Panc1 (cell line): Measurements from ENCODE around the gene CTR9. TPM values are rescaled to one million over a fixed set of nuclear protein-coding genes. Genes with fewer than 3 reads are reported as not detected.

Experiments
- ATAC-seq: fragments of 200-7000 bp; cut with Tn5 transposase; 2 replicates; pipeline ENCODE4 v1.9.1; 2020; ENCODE audit warnings: mild to moderate bottlenecking, moderate library complexity
- BruUV-seq: library from RNA; stranded (reverse); fragments of 400-500 nt; replicated peaks from 2 replicates; lab custom pipeline; 2021; lab: Mats Ljungman, UMichigan
- CTCF ChIA-PET: fragments of 300-600 bp; sonication (Branson Sonifier 250); formaldehyde crosslinking; loops from one replicate; lab custom pipeline; 2022; ENCODE audit warnings: antibody characterized with exemption; lab: Charles Lee
- POLR2A ChIA-PET: fragments of 300-600 bp; sonication (Branson Sonifier 250); formaldehyde crosslinking; loops from one replicate; lab custom pipeline; 2022; ENCODE audit warnings: antibody characterized with exemption; lab: Charles Lee
- DNase-seq: peaks from one replicate; pipeline ENCODE4 v3.0.0-alpha.2; 2010; ENCODE audit warnings: low read depth, low spot score
- H3K27ac ChIP-seq: 2 replicates; pipeline ENCODE4 v1.5.1; 2011; ENCODE audit warnings: mild to moderate bottlenecking, low read length, inconsistent platforms
- H3K27me3 ChIP-seq: fragments of 200-500 bp; sonication (Bioruptor generic); 2 replicates; pipeline ENCODE4 v1.6.0; 2014; ENCODE audit warnings: low read length, inconsistent platforms; ENCODE audit not compliant: control insufficient read depth, insufficient read depth
- H3K36me3 ChIP-seq: fragments of 200-500 bp; sonication (Bioruptor generic); 2 replicates; pipeline ENCODE4 v1.5.1; 2014; ENCODE audit warnings: inconsistent platforms, mild to moderate bottlenecking, low read length, moderate library complexity; ENCODE audit not compliant: control insufficient read depth, insufficient read depth
- H3K4me1 ChIP-seq: 2 replicates; pipeline ENCODE4 v1.5.1; 2011; ENCODE audit warnings: inconsistent platforms, mild to moderate bottlenecking, low read length, moderate library complexity; ENCODE audit not compliant: control insufficient read depth, insufficient read depth
- H3K4me3 ChIP-seq, 2 experiments: 2 replicates each; pipeline ENCODE4 v1.5.1; 2011 to 2012; ENCODE audit warnings: low read depth in 2 of 2, low read length in 2 of 2, mild to moderate bottlenecking in 2 of 2, inconsistent platforms in 1 of 2, moderate library complexity in 1 of 2
- H3K9me3 ChIP-seq: fragments of 200-500 bp; sonication (Bioruptor generic); 2 replicates; pipeline ENCODE4 v1.5.1; 2014; ENCODE audit warnings: low read depth, mild to moderate bottlenecking, inconsistent platforms, low read length, moderate library complexity; ENCODE audit not compliant: control insufficient read depth, insufficient read depth
- POLR2AphosphoS5 ChIP-seq: IDR thresholded peaks from 2 replicates; pipeline ENCODE4 v1.6.1; 2012; ENCODE audit warnings: mild to moderate bottlenecking, low read depth, low read length, moderate library complexity
- SIN3A ChIP-seq: IDR thresholded peaks from 2 replicates; pipeline ENCODE4 v1.6.1; 2012; ENCODE audit warnings: low read depth, mild to moderate bottlenecking, low read length, moderate library complexity, borderline replicate concordance; ENCODE audit not compliant: insufficient read depth
- TCF7L2 ChIP-seq: IDR thresholded peaks from 2 replicates; pipeline ENCODE4 v1.6.1; 2011; ENCODE audit warnings: mild to moderate bottlenecking, low read depth, low read length, inconsistent platforms
- in situ Hi-C: cut with HindIII; loops from 2 replicates; pipeline ENCODE4 v1.10.0; 2016; ENCODE audit warnings: low sequenced_read_pairs, low pct_unique_long_range_greater_than_20kb
- intact Hi-C: fragments of 100-400 bp; cut with micrococcal nuclease; formaldehyde crosslinking; loops from one replicate; pipeline ENCODE4 v1.10.0; 2022; ENCODE audit not compliant: unreplicated experiment
- total RNA-seq: library from RNA; stranded (reverse); gene quantifications from one replicate; pipeline ENCODE4 v1.2.1, GENCODE V29; 2021; ENCODE audit not compliant: unreplicated experiment
- TF ChIP-seq, protein P1 (sequence below): fragments of 450-650 bp; IDR thresholded peaks from 2 replicates; pipeline ENCODE4 v1.5.1; 2017; ENCODE audit warnings: mild to moderate bottlenecking
- TF ChIP-seq, protein P2 (sequence below), 2 experiments: IDR thresholded peaks; 2 replicates each; pipeline ENCODE4 v1.6.1; 2011 to 2012; ENCODE audit warnings: low read depth in 2 of 2, control low read depth in 1 of 2, low read length in 1 of 2, mild to moderate bottlenecking in 1 of 2, moderate library complexity in 1 of 2; ENCODE audit not compliant: insufficient read depth in 1 of 2

The CTR9 gene
- total RNA-seq, 1 experiment from 2014 or later, result 60.1 TPM

GRCh38 chr11:10803676-10804075, 52.6 kb downstream of the CTR9 start:
- Histone ChIP-seq H3K4me3 (no peak overlapping the region), H3K9me3 (no peaks in the 10 kb centered on the region), H3K4me1 (peaks cover 57% of the 10 kb centered on the region), H3K27ac (peak overlapping the region; percentile 96), H3K27me3 (no peaks in the 10 kb centered on the region), H3K36me3 (peaks cover 89% of the 10 kb centered on the region)
- TSS peak; percentile 0 for BruUV-seq
- in situ Hi-C loops (no loop called here), intact Hi-C loops (no loop called here)
- TF ChIP-seq SIN3A, result no peak
- TF ChIP-seq POLR2AphosphoS5, result no peak
- TF ChIP-seq TCF7L2, result no peak
- TF ChIP-seq, protein P1, sequence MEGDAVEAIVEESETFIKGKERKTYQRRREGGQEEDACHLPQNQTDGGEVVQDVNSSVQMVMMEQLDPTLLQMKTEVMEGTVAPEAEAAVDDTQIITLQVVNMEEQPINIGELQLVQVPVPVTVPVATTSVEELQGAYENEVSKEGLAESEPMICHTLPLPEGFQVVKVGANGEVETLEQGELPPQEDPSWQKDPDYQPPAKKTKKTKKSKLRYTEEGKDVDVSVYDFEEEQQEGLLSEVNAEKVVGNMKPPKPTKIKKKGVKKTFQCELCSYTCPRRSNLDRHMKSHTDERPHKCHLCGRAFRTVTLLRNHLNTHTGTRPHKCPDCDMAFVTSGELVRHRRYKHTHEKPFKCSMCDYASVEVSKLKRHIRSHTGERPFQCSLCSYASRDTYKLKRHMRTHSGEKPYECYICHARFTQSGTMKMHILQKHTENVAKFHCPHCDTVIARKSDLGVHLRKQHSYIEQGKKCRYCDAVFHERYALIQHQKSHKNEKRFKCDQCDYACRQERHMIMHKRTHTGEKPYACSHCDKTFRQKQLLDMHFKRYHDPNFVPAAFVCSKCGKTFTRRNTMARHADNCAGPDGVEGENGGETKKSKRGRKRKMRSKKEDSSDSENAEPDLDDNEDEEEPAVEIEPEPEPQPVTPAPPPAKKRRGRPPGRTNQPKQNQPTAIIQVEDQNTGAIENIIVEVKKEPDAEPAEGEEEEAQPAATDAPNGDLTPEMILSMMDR, result no peak
- TF ChIP-seq, protein P2, sequence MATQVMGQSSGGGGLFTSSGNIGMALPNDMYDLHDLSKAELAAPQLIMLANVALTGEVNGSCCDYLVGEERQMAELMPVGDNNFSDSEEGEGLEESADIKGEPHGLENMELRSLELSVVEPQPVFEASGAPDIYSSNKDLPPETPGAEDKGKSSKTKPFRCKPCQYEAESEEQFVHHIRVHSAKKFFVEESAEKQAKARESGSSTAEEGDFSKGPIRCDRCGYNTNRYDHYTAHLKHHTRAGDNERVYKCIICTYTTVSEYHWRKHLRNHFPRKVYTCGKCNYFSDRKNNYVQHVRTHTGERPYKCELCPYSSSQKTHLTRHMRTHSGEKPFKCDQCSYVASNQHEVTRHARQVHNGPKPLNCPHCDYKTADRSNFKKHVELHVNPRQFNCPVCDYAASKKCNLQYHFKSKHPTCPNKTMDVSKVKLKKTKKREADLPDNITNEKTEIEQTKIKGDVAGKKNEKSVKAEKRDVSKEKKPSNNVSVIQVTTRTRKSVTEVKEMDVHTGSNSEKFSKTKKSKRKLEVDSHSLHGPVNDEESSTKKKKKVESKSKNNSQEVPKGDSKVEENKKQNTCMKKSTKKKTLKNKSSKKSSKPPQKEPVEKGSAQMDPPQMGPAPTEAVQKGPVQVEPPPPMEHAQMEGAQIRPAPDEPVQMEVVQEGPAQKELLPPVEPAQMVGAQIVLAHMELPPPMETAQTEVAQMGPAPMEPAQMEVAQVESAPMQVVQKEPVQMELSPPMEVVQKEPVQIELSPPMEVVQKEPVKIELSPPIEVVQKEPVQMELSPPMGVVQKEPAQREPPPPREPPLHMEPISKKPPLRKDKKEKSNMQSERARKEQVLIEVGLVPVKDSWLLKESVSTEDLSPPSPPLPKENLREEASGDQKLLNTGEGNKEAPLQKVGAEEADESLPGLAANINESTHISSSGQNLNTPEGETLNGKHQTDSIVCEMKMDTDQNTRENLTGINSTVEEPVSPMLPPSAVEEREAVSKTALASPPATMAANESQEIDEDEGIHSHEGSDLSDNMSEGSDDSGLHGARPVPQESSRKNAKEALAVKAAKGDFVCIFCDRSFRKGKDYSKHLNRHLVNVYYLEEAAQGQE (IDR thresholded peaks at IDR 0.05; ENCODE audit: insufficient read depth in 1 of 2, low read depth in 2 of 2, low read length in 1 of 2), result no peak
- ChIA-PET CTCF (interaction anchor here (0.7 kb wide), 1 partner anchor 96 kb away, joined by 4 read pairs; no protein-coding TSS in a partner anchor), POLR2A (interaction anchor here (0.6 to 0.7 kb wide), 2 partner anchors 130 to 1343 kb away, joined by 3 to 4 read pairs; partner anchors contain the start of gene ZNF143)
- DNase-seq (no peak), ATAC-seq (no peak)

GRCh38 chr11:10805741-10806140, 54.7 kb downstream of the CTR9 start:
- Histone ChIP-seq H3K27me3 (no peaks in the 10 kb centered on the region), H3K9me3 (no peaks in the 10 kb centered on the region), H3K36me3 (peaks cover 69% of the 10 kb centered on the region), H3K27ac (peak overlapping the region; percentile 96), H3K4me1 (peaks cover 54% of the 10 kb centered on the region), H3K4me3 (peak overlapping the region; percentile 83 to 86)
- intact Hi-C loops (loop anchor here (5.0 kb wide), 2 partner anchors 52 to 122 kb away; partner anchors contain the start of gene ZBED5), in situ Hi-C loops (no loop called here)
- TF ChIP-seq TCF7L2, result no peak
- no peak for TF ChIP-seq SIN3A
- TF ChIP-seq, protein P1, result no peak
- no peak for TF ChIP-seq POLR2AphosphoS5
- TF ChIP-seq, protein P2 (IDR thresholded peaks at IDR 0.05; ENCODE audit: insufficient read depth in 1 of 2, low read depth in 2 of 2, low read length in 1 of 2), result no peak
- DNase-seq (no peak), ATAC-seq (no peak)
- no TSS peak for BruUV-seq
- ChIA-PET CTCF (no interaction called here), POLR2A (interaction anchor here (0.7 kb wide), 1 partner anchor 108 kb away, joined by 3 read pairs; no protein-coding TSS in a partner anchor)
